ENCODE data around the gene ACP4.
"Not testable (repeated sequence)": the region's sequence is repeated elsewhere in the genome, so short reads cannot be mapped to it uniquely, and the experiment has no call there.

Gene ACP4, protein sequence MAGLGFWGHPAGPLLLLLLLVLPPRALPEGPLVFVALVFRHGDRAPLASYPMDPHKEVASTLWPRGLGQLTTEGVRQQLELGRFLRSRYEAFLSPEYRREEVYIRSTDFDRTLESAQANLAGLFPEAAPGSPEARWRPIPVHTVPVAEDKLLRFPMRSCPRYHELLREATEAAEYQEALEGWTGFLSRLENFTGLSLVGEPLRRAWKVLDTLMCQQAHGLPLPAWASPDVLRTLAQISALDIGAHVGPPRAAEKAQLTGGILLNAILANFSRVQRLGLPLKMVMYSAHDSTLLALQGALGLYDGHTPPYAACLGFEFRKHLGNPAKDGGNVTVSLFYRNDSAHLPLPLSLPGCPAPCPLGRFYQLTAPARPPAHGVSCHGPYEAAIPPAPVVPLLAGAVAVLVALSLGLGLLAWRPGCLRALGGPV

GRCh38 chr19:50790396-50790795 is at the start of gene ACP4:
TSS of gene ACP4 (plus strand) at chr19:50790415. CDS start at chr19:50790415, 0 bp downstream.
- no peak for DNase-seq (ENCODE audit: low read depth)

GRCh38 chr19:50741179-50741933 is 48.9 kb upstream of the ACP4 start:
- DNase-seq (ENCODE audit: low read depth) = no peak

DNA sequence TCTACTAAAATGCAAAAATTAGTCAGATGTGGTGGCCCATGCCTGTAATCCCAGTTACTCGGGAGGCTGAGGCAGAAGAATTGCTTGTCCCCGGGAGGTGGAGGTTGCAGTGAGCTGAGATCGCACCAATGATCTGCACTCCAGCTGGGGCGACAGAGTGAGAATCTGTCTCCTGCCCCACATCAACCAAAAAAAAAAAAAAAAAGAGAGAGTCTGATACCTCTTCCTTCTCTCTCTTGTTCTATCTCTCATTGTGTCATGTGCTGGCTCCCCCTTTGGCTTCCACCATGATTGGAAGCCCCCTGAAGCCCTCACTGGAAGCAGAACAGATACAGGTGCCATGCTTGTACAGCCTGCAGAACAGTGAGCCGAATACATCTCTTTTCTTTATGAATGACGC is 46.7 kb upstream of the ACP4 start:
- no peak for DNase-seq (ENCODE audit: low read depth)

DNA sequence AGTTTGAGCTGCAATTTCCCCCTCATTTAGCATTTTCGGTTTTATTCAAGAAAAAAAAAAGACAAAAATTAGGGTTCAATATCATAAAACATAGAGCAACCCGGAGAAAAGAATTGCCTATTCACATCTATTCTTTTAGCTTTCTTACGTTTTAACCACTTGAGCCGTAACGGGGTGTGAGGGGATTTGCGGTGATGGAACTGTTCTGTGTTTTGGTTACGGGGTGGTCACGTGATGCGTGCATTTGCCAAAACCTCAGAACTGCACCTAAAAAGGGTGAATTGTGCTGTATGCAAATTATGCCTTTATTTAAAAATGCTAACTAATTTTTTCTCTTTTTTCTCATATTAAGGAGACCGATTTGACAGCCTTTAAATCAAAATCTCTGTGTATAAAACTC is 45.0 kb upstream of the ACP4 start:
- no peak for DNase-seq (ENCODE audit: low read depth)

DNA sequence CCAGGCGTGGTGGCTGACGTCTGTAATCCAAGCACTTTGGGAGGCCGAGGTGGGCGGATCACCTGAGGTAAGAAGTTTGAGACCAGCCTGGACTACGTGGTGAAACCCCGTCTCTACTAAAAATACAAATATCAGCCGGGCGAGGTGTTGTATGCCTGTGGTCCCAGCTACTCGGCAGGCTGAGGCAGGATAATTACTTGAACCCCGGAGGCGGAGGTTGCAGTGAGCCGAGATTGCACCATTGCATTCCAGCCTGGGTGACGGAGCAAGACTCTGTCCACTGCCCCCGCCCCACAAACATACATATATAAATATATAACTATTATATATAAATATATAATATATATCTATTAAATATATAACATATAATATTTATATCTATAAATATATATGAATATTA is 43.1 kb upstream of the ACP4 start:
- DNase-seq (ENCODE audit: low read depth) = not testable (repeated sequence)

DNA sequence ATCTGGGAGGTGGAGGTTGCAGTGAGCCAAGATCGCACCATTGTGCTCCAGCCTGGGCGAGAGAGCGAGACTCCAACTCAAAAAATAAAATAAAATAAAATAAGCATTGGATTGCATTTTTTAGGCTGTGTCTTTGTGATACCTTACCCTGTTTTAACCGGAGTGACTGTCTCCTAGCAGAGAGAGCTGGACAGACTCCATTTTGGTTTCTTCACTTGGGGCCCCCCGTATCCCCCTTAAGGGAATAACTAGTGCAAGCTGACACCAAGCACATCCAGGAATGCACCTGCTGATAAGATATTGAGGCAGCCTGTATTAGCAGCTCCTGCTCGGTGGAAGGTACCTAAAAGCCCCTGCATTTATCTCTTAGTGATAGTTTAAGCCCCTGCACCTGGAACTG is 40.7 kb upstream of the ACP4 start:
- DNase-seq (ENCODE audit: low read depth) = no peak

- no peak for DNase-seq (ENCODE audit: low read depth)
Measured at GRCh38 chr19:50750010-50750409, 40.2 kb upstream of the ACP4 start.

DNA sequence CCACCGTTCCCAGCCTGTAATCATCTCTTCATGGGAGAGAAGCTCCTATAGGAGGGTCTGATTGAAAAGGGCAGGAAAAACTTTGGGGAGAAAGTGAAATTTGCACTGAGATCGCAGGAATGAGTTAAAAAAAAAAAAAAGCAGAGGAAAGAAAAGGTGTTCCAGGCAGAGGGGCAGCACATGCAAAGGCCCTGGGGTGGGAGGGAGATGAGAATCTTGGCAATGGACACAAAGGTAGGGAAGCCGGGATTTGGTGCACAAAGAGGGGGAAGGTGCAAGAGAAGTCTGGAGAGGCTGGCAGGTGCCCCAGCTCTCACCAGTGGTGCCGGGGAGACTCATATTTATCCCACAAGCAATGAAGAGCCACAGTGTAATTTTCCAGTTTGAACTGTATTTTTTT is 36.3 kb upstream of the ACP4 start:
- no peak for DNase-seq (ENCODE audit: low read depth)

DNA sequence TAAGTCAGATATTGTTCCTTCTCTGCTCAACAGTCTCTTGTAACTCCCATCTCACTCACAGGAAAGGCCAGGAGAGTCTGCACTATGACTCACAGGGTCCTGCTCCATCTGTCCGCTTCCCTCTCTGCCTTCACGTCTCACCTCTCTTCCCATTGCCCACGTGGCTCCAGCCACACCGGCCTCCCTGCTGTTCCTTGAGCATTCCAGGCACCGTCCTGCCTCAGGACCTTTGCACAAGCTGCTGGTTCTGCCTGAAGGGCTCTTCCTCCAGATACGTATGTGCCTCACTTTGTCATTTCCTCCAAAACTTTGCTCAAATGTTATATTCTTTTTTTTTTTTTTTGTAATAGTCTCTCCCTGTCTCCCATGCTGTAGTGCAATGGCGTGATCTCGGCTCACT is 34.0 kb upstream of the ACP4 start:
- DNase-seq (ENCODE audit: low read depth) = not testable (repeated sequence)

DNA sequence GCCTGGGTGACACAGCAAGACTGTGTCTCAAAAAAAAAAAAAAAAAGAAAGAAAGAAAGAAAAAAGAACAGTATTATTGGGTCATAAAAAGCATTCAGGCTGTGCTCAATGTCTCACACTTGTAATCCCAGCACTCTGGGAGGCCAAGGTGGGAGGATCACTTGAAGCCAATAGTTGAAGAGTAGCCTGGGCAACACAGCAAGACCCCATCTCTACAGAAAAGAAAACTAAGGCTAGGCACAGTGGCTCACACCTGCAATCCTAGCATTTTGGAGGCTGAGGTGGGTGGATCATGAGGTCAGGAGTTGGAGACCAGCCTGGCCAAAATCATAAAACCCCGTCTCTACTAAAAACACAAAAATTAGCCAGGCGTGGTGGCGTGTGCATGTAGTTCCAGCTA is 32.6 kb upstream of the ACP4 start:
- not testable (repeated sequence) for DNase-seq (ENCODE audit: low read depth)

DNA sequence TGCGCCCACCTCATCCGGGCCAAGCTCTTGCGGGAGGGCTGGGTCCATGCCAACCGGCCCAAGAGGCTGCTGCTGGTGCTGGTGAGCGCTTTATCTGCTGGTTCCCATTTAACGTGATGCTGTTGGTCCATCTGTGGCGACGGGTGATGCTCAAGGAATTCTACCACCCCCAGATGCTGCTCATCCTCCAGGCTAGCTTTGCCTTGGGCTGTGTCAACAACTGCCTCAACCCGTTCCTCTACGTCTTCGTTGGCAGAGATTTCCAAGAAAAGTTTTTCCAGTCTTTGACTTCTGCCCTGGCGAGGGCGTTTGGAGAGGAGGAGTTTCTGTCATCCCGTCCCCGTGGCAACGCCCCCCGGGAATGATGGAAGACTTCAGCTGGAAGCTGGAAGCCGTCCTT is 31.1 kb upstream of the ACP4 start:
- not testable (repeated sequence) for DNase-seq (ENCODE audit: low read depth)

- no peak for DNase-seq (ENCODE audit: low read depth)
Measured at GRCh38 chr19:50759886-50760285, 30.3 kb upstream of the ACP4 start.

DNA sequence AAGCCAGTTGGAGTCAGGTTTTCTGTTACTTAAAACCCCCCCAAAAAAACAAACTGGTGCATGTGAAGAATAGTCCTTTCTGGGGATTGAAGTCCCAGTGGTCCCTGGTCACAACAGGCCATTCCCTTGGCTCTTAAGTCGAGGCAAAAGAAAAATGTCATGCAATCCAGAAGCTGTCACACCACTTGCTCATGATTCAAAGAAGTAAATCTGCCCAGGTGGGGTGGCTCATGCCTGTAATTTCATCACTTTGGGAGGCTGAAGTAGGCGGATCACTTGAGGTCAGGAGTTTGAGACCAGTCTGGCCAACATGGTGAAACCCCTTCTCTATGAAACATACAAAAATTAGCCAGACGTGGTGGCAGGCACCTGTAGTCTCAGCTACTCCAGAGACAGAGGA is 28.7 kb upstream of the ACP4 start:
- not testable (repeated sequence) for DNase-seq (ENCODE audit: low read depth)

DNA sequence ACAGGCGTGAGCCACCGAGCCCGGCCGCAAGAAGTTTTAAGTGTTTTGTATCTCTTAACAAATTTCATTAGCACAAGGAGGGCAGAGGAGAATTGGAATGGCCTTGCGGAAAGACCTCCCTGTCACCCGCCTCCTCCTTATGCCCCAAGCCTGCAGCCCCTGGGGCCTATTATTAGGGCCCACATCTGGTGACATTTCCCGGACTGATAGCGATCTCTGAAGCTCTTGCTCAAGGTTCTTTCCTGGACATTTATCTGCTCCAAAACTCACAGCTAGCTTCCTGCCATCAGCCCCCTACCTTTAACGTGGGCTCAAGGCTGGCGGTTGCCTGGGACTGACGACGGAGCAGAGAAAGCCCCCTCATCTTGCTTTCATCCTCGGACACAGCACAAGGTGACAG is 26.7 kb upstream of the ACP4 start:
- DNase-seq (ENCODE audit: low read depth) = not testable (repeated sequence)

DNA sequence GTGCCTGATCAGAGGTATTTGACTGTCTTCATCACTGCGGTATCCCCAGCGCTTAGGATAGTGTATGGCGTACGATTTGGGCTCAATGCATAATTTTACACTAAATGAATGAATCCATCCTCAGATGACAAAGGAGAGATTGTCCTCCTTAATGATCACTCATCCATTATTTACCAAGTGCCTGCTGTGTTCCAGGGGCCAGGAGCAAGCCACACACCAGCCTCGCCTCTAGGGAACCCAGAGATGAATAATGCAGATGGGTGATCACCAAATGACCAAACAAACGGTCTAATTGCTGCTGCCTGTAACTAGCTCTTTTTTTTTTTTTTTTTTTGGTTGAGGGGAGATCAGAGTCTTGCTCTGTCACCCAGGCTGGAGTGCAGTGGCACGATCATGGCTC is 25.8 kb upstream of the ACP4 start:
- DNase-seq (ENCODE audit: low read depth) = no peak

- not testable (repeated sequence) for DNase-seq (ENCODE audit: low read depth)
Measured at GRCh38 chr19:50766746-50767145, 23.5 kb upstream of the ACP4 start.

- DNase-seq (ENCODE audit: low read depth) = not testable (repeated sequence)
Measured at GRCh38 chr19:50767263-50767662, 23.0 kb upstream of the ACP4 start.

DNA sequence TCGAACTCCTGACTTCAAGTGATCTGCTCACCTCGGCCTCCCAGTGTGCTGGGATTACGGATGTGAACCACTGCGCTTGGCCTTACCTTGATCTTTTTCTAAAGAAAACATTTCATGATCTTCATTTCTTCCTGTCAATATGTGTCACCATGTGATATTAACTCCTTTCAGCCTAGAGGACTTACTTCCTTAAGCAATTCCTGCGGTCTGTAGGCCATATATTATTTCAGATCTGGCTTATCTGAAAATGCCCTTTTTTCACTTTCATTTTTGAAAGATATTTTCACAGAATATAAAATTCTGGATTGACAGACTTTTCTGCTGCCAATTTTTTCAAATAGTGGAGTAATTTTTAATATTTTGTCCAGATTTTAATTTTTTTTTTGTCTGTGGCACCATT is 21.9 kb upstream of the ACP4 start:
- no peak for DNase-seq (ENCODE audit: low read depth)

GRCh38 chr19:50770164-50770563 is 20.1 kb upstream of the ACP4 start, which contains the start of gene GPR32:
TSS of gene GPR32 (plus strand) at chr19:50770464. CDS start at chr19:50770601, 137 bp downstream.
- DNase-seq (ENCODE audit: low read depth) = not testable (repeated sequence)

DNA sequence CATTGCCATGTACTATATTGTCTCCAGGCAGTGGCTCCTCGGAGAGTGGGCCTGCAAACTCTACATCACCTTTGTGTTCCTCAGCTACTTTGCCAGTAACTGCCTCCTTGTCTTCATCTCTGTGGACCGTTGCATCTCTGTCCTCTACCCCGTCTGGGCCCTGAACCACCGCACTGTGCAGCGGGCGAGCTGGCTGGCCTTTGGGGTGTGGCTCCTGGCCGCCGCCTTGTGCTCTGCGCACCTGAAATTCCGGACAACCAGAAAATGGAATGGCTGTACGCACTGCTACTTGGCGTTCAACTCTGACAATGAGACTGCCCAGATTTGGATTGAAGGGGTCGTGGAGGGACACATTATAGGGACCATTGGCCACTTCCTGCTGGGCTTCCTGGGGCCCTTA is 19.3 kb upstream of the ACP4 start:
- DNase-seq (ENCODE audit: low read depth) = no peak

DNA sequence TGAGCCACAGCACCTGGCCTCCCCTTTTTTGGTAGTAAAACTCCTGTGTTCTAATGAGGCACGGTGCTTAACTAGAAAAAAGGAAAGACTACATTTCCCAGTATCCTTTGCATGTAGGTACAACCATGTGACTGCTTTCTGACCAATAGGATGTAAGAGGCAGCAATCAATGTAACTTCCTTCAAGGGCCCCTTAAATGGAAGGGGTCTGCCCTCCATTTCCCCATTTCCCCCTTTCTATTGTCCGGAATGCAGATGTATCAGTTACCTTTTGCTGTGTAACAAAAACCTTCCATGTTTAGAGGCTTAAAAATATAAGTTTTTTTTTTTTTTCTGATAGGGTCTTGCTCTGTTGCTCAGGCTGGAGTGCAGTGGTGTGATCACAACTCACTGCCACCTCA is 17.7 kb upstream of the ACP4 start:
- DNase-seq (ENCODE audit: low read depth) = no peak

DNA sequence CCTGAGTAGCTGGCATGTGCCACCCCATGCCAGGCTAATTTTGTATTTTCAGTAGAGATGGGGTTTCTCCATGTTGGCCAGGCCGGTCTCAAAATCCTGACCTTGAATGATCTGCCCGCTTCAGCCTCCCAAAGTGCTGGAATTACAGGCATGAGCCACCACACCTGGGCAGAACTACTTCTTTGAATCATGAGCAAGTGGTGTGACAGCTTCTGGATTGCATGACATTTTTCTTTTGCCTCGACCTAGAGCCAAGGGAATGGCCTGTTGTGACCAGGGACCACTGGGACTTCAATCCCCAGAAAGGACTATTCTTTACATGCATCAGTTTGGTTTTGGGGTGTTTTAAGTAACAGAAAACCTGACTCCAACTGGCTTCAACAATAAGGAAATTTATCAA is 17.3 kb upstream of the ACP4 start:
- DNase-seq (ENCODE audit: low read depth) = not testable (repeated sequence)

DNA sequence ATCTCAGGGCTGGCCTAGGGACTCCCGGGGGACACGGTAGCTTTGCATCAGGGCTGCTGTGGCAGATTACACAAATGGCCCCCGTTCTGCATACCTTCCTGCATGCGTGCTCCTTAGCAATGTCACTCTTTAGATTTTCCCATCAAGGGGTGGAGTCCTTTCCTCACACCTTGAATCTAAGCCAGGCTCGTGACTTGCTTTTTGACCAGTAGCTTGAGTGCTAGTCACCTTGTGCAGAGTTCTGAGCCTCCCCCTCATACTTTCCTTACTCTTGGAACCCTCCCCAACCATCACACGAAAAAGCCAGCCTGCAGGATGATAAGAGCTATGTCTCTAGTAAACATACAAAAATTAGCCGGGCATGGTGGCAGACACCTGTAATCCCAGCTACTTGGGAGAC is 16.8 kb upstream of the ACP4 start:
- not testable (repeated sequence) for DNase-seq (ENCODE audit: low read depth)

Data from stromal cell of bone marrow (primary cell).